Motor neuron (in vitro differentiated cells): ENCODE data around the gene NECTIN1. TPM values are rescaled to one million over a fixed set of nuclear protein-coding genes. Genes with fewer than 3 reads are reported as not detected.

Experiments
- ATAC-seq, 8 experiments: fragments of 200-7000 bp; cut with Tn5 transposase; replicated peaks in 6 of 8; 2 replicates each; pipeline ENCODE4 v1.8.0; 2021; ENCODE audit warnings: mild to moderate bottlenecking in 8 of 8, moderate library complexity in 8 of 8
- H3K27ac ChIP-seq, 2 donors: fragments of 250-450 bp; sonication (Bioruptor Pico); 2 replicates each; pipeline ENCODE4 v1.9.0; 2021; ENCODE audit warnings: antibody characterized with exemption in 2 of 2, mild to moderate bottlenecking in 2 of 2, moderate library complexity in 1 of 2
- H3K4me1 ChIP-seq, 2 donors: fragments of 250-450 bp; sonication (Bioruptor Pico); replicated peaks in 1 of 2; 2 replicates each; pipeline ENCODE4 v1.6.1; 2021; ENCODE audit warnings: antibody characterized with exemption in 2 of 2, mild to moderate bottlenecking in 2 of 2, moderate library complexity in 1 of 2
- H3K4me3 ChIP-seq, 5 donors: fragments of 250-450 bp; sonication (Bioruptor Pico); 2 replicates each; pipeline ENCODE4 v1.9.0; 2021; ENCODE audit warnings: antibody characterized with exemption in 5 of 5, mild to moderate bottlenecking in 5 of 5, moderate library complexity in 4 of 5
- WGBS, 10 experiments: fragments of 450-650 bp; shearing (Covaris generic); methylation state at CpG; one replicate each; pipeline ENCODE4 v1.0.0; 2022; 5-methylcytosine and 5-hydroxymethylcytosine counted together
- in situ Hi-C, 9 experiments: fragments of 400-800 bp; cut with MboI; loops; one replicate each; pipeline ENCODE4 v1.15.0; 2021; ENCODE audit warnings: low sequenced_read_pairs in 9 of 9, low pct_unique_long_range_greater_than_20kb in 2 of 9; ENCODE audit not compliant: unreplicated experiment in 9 of 9
- total RNA-seq, 8 experiments: library from RNA; unstranded; fragments of 300-600 nt; gene quantifications; 2 replicates each; pipeline versions ENCODE4 v1.2.3 to v1.2.4, GENCODE V29; 2022

NECTIN1 gene
- total RNA-seq, 8 experiments from 2014 or later = 7.2 to 35.9 (median 19.1) TPM

DNA sequence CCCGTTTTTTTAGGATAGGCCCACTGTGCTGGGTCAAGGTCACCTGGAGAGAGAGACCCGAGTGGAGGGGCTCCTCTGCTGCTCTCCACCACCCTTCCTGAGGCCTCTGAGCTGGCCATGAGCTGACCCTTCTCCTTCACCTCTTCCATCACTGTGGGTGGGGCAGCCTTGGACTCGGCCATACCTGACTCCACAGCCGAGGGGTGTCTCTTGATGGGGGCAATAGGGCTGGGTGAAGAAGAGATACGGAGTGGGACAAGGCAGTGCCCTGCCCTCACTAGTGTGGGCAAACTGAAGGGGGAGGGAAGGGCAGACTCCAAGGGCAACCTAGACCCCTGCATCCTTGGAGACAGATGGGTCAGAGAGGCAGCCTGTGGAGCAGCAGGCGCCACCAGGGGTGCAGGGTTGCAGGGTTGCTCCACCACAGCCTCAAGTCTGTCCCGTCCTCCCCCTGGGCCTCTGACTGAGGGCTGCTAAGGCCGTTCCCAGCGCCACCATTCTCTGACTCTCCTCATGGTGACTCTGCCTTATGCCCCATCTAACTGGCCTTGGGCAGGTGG is 20.1 kb upstream of the NECTIN1 start:
- in situ Hi-C loops = loop anchor here in 1 of 9 experiments (25.0 kb wide), 1 partner anchor 262 kb away; no protein-coding TSS in a partner anchor
- H3K4me3 ChIP-seq = no peak overlapping the region
- no peak overlapping the region for H3K27ac ChIP-seq
- no peak for ATAC-seq
- WGBS, 10 experiments = 0 to 92% (median 67%) methylated on average over 1 to 3 of the region's 9 CpGs; no CpG with 5 or more reads in 7 of the 10 experiments
- peaks cover 19% of the 10 kb centered on the region in 2 donors for H3K4me1 ChIP-seq

DNA sequence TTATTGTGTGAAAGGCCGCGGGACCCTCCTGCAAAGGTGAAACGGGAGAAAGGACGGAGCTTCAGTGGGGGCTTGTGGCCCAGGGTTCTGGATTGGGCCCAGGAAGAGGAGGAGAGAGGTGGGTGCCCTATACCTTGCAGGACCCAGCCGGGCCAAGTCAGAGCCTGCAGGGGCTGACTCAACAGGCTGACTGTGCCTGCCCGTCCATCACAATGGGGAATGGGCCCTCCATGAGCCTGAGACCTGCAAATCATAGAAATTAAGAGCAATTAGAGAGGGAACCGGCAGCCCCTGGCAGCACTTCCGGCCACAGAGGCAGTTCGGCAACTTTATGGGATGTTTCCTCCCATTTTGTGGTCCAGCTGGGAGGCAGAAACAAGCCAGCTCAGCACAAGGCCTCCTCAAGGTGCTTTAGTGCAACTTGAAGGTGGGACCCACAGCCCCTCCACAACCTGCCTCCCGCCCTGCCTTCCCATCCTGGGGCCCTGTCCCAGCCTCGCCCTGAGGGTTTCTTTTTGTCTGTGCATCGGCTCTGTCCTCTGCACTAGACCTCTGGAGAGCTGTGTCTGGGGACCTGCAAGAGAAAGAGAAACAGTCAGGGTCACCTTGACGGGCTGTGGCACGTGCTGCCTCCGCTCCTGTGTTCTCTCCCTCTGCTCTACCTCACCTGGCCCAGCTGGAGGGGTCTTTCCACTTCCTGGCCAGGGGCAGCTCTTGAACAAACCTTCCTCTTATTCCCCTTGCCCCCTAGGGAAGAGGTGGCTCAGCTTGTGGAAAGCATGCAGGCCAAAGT is 19.1 kb upstream of the NECTIN1 start:
- H3K4me3 ChIP-seq = no peak overlapping the region
- 34 to 90% (median 67%) methylated on average over 1 to 9 of the region's 15 CpGs; no CpG with 5 or more reads in 3 of the 10 experiments for WGBS, 10 experiments
- ATAC-seq = no peak
- H3K27ac ChIP-seq = no peak overlapping the region
- H3K4me1 ChIP-seq = peaks cover 17 to 20% of the 10 kb centered on the region in 2 donors
- in situ Hi-C loops = loop anchor here in 1 of 9 experiments (25.0 kb wide), 1 partner anchor 261 kb away; no protein-coding TSS in a partner anchor

DNA sequence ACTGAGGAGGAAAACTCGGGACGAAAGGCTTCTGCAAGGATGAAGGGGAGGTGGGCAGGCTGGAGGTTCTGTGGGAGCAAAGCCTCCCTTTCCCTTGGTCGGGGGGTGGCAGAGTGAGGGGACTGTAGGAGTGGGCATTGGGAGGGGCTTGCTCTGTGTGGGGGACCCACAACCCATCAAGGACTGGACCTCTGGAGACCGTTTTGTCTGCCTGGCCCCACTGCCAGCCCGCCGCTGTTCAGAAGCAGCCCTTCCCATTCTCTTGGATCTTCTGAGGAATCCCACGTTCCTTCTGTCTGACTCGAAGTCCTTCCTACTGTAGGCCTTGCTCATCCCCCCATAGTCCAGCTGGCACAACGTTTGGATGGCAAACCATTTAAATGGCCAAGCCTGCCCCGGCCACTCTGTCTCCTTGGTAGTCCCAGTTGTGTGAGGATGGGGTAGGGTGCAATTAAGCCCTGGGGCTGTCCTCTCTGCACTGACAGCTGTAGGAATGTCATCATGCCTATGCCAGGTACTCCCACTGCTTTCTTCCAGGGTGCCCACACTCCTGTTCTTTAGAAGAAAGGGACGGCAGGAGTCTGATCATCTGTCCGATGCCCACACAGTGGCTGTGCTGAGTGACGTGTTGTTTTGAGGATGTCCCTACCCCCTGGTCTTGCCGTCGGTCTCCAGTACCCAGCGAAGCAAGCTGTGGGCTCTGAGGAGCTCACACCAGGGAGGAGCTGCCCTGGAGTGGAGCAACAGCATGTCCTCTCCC is 17.0 kb upstream of the NECTIN1 start:
- Histone ChIP-seq H3K4me3 (no peak overlapping the region), H3K27ac (no peak overlapping the region), H3K4me1 (peaks cover 15 to 18% of the 10 kb centered on the region in 2 donors)
- in situ Hi-C loops = loop anchor here in 1 of 9 experiments (25.0 kb wide), 1 partner anchor 259 kb away; no protein-coding TSS in a partner anchor
- ATAC-seq = no peak
- WGBS, 10 experiments = 63 to 100% (median 82%) methylated on average over 1 to 6 of the region's 16 CpGs; no CpG with 5 or more reads in 3 of the 10 experiments

DNA sequence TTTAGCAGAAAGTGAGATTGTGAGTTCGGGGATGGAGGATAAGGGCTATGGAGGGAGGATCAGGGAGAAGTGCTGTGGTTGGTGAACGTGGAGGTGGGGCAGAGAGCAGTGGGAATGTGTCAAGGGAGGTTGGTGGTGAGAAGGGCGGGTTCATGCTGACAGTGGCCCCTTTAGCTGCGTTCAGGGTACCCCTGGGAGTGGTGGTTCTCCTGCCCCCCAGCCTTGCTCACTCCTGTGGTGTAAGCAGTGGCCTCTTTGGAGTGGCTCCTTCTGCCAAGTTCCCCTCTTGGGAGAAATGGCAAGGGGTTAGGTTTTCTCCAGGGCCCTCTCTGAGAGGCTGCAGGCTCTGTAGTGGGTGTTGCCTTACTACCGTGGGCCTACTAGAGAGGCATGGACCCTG is 16.1 kb upstream of the NECTIN1 start:
- 40 to 100% (median 80%) methylated on average over 1 to 2 of the region's 5 CpGs; no CpG with 5 or more reads in 6 of the 10 experiments for WGBS, 10 experiments
- in situ Hi-C loops = loop anchor here in 1 of 9 experiments (25.0 kb wide), 1 partner anchor 258 kb away; no protein-coding TSS in a partner anchor
- no peak for ATAC-seq
- peaks cover 15 to 17% of the 10 kb centered on the region in 2 donors for H3K4me1 ChIP-seq
- no peak overlapping the region for H3K27ac ChIP-seq
- no peak overlapping the region for H3K4me3 ChIP-seq

DNA sequence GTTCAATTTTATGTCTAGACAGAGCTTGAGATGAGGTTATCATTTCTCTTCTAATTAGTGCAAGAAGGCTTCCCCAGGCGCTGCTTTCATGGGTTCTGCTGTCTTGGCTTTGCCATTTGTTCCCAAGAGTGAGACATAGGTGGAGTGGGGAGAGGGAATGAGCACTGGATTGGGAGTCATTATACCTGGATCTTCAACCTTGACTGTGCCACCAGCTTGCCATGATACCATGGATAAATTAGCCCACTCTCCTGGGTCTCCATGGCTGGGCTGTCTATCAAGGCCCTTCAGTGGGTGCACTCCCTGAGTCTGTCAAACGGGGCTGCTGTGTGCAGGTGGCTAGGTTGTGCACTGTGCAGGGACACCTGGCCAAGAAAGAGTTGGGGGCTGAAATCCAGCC is 15.6 kb upstream of the NECTIN1 start:
- H3K4me1 ChIP-seq = peaks cover 19% of the 10 kb centered on the region in 2 donors
- ATAC-seq = no peak
- in situ Hi-C loops = loop anchor here in 1 of 9 experiments (25.0 kb wide), 1 partner anchor 257 kb away; no protein-coding TSS in a partner anchor
- 0 to 100% (median 79%) methylated on average over 1 to 2 of the region's 2 CpGs; no CpG with 5 or more reads in 2 of the 10 experiments for WGBS, 10 experiments
- H3K4me3 ChIP-seq = no peak overlapping the region
- no peak overlapping the region for H3K27ac ChIP-seq

DNA sequence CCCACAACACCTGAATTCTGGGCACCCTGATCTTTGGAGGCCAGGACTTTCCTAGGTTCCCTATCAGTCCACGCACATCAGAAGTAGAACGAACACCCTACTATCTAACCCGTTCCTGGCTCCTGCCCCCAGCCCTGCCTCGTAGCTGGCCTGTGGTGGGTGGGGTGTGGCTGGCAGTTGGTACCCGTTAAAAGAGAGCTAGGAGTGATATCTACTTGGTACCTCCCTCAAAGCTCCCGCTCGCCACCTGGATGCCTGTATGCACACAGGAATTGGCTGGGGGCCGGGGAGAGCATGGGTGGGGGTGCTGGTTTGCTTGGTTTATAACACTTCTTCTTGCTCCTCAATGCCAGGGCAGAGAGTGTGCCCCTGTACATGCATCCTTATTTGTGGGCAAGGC is 14.0 kb upstream of the NECTIN1 start:
- peak overlapping the region in 1 of 5 donors; percentile 9 for H3K4me3 ChIP-seq
- H3K4me1 ChIP-seq = peaks cover 28 to 31% of the 10 kb centered on the region in 2 donors
- in situ Hi-C loops = loop anchor here in 1 of 9 experiments (25.0 kb wide), 1 partner anchor 256 kb away; no protein-coding TSS in a partner anchor
- no peak for ATAC-seq
- 60 to 100% (median 73%) methylated on average over 1 to 4 of the region's 8 CpGs; no CpG with 5 or more reads in 4 of the 10 experiments for WGBS, 10 experiments
- H3K27ac ChIP-seq = peak overlapping the region; percentile 47 to 79

DNA sequence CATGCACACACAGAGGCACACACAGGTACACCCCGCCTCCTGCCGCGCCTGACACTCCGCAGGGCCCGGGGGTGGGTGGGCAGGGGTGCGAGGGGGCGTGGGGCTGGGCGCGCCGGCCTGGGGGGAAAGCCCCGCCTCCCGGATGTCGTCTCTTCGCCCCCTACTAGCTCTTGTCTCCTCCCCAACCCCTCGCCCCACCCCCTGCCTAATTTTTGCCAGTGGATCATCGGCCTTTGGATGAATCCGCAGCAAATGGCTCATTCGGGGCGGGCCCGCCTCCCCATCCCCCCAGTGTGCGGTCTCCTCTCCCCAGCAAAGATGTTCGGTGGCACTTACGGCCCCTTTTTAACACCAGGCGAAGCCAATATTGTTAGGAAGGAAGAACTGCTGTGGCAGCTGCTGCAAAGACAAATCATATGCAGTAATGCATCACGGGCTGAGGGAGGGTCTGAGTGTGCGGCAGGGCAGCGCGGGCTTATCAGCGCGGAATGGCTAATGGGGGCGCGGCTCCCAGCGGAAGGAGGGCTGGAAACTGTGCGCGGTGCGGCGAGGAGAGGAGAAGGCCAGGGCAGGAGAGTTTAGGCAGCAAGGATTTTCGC is 13.4 kb upstream of the NECTIN1 start:
- peaks cover 28 to 31% of the 10 kb centered on the region in 2 donors for H3K4me1 ChIP-seq
- in situ Hi-C loops = loop anchor here in 1 of 9 experiments (25.0 kb wide), 1 partner anchor 255 kb away; no protein-coding TSS in a partner anchor
- WGBS, 10 experiments = 0 to 5% (median 3%) methylated on average over 2 to 12 of the region's 38 CpGs; no CpG with 5 or more reads in 5 of the 10 experiments
- peak overlapping the region; percentile 8 to 21 (median 11) for H3K4me3 ChIP-seq
- ATAC-seq = peak; percentile 58 to 93 (median 90)
- H3K27ac ChIP-seq = peak overlapping the region; percentile 47 to 79

DNA sequence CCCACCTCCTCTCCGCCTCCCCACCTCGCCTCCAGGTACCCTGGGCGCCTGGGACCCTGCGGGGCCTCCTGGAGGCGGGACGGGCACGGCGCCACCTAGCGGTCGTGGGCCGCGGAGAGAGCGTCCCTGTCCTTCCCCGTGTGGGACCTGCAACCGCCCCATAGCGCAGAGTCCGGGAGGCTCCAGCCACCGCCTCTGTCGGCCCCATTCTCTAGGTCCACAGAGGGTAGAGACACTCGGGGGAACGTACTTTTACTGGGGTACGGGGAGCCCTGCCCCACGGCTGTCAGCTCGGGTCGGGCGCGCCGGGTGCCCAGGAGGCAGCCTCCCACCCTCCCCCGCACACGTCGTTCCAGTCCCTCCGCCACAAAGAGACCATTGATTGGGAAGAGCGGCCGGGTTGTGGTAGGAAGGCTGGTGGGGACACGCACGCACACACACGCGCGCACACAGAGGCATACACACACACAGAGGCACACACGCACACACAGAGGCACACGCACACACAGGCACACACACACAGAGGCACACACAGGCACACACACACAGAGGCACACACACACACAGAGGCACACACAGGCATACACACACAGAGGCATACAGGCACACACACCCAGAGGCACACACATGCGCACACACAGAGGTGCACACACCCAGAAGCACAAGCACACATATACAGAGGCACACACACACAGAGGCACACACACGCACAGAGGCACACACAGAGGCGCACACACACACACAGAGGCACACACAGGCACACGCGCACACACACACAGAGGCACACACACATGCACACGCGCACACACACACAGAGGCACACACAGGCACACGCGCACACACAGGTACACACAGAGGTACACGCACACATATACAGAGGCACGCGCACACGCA is 12.6 kb upstream of the NECTIN1 start:
- peak; percentile 22 to 86 (median 38) for ATAC-seq
- 0 to 44% (median 23%) methylated on average over 1 to 10 of the region's 54 CpGs; no CpG with 5 or more reads in 6 of the 10 experiments for WGBS, 10 experiments
- Histone ChIP-seq H3K4me1 (peaks cover 28 to 31% of the 10 kb centered on the region in 2 donors), H3K4me3 (peak overlapping the region in 1 of 5 donors; percentile 21), H3K27ac (peak overlapping the region; percentile 46 to 79)
- in situ Hi-C loops = loop anchor here in 1 of 9 experiments (25.0 kb wide), 1 partner anchor 254 kb away; no protein-coding TSS in a partner anchor

DNA sequence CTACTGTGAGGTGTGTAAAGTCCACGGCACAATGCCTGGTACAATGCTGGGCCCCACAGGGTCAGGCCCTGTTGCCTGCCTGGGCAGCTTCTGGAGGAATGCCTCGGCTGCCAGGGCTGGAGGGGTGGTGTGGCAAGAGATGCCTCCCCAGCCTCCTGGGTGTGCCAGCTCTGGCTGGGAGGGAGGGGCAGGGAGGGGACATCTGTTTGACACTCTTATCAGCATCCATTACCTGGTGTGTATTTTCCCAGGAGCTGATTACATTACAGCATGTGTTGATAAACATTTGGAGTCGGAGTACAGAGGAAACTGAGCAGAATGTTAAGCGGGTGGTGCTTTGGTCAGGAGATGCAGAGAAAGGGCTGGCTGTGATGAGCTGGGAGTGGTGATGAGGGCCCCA is 11.0 kb upstream of the NECTIN1 start:
- in situ Hi-C loops = loop anchor here in 1 of 9 experiments (10.0 to 25.0 kb wide), 2 partner anchors 253 to 365 kb away; no protein-coding TSS in a partner anchor
- peaks cover 28 to 31% of the 10 kb centered on the region in 2 donors for H3K4me1 ChIP-seq
- H3K4me3 ChIP-seq = no peak overlapping the region
- WGBS, 10 experiments = 80 to 100% methylated on average over 1 of the region's 4 CpGs; no CpG with 5 or more reads in 8 of the 10 experiments
- ATAC-seq = no peak
- no peak overlapping the region for H3K27ac ChIP-seq

DNA sequence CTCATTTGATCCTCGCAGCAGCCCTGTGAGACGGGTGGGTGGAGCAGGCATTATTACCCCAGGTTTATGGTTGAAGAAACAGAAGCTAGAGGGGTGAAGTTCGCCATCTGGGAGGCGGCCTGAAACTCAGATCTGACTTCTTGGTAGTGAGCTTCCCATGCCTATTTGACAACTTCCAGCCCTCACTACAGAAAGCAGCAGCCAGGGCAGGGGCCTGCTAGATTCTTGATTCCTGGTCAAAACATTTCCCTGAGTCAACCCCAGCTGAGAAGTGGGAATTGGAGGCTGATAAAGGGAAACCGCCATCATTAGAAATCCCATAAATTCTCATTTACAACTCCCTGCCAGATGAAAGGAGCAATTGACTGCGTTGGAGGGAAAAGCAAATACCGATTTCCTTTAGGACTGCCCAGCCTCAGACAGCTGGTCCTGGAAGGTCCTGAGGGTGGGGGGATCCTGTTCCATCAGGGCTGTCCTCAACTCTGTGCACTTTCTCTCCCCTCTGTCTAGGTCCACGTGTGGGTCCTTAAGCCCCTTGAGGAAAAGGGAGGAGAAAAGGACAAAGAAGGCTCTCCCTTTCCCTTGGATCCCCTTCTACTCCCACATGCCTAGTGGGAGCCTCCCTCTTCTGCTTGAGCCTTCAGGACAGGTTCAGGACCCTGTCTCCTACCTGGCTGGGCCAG is 10.2 kb upstream of the NECTIN1 start:
- Histone ChIP-seq H3K27ac (no peak overlapping the region), H3K4me1 (peaks cover 28 to 31% of the 10 kb centered on the region in 2 donors), H3K4me3 (no peak overlapping the region)
- 0 to 89% (median 32%) methylated on average over 1 to 7 of the region's 8 CpGs; no CpG with 5 or more reads in 2 of the 10 experiments for WGBS, 10 experiments
- in situ Hi-C loops = loop anchor here in 1 of 9 experiments (10.0 to 25.0 kb wide), 2 partner anchors 252 to 366 kb away; no protein-coding TSS in a partner anchor
- ATAC-seq = peak in 1 of 8 experiments; percentile 1
